GM21390 (cell line): ENCODE data around the gene BCO2.

ENCODE experiments used
- ATAC-seq: cut with Tn5 transposase; IDR thresholded peaks from one replicate; pipeline ENCODE4 v1.9.1; 2021; ENCODE audit not compliant: unreplicated experiment

BCO2 gene

GRCh38 chr11:112247201-112247600 lies 71.9 kb downstream of the BCO2 start:
- ATAC-seq: no peak

GRCh38 chr11:112248201-112248600 lies 72.9 kb downstream of the BCO2 start:
- no peak for ATAC-seq

- ATAC-seq: no peak
Observed at GRCh38 chr11:112249871-112250610, 74.7 kb downstream of the BCO2 start.

- ATAC-seq: no peak
Observed at GRCh38 chr11:112253605-112254242, 78.4 kb downstream of the BCO2 start.

GRCh38 chr11:112255067-112255720 lies 79.9 kb downstream of the BCO2 start:
- ATAC-seq: no peak

- no peak for ATAC-seq
Observed at GRCh38 chr11:112260490-112260889, 85.2 kb downstream of the BCO2 start, which contains the start of gene PLET1. Gene PLET1 (minus strand): TSS chr11:112260860. CDS start chr11:112260589, 271 bp downstream.

GRCh38 chr11:112265659-112266409 lies 90.5 kb downstream of the BCO2 start:
- no peak for ATAC-seq

GRCh38 chr11:112266410-112266778 lies 91.1 kb downstream of the BCO2 start:
- ATAC-seq: no peak

- no peak for ATAC-seq
Observed at GRCh38 chr11:112267188-112267591, 91.9 kb downstream of the BCO2 start.

- ATAC-seq: no peak
Observed at GRCh38 chr11:112268406-112268805, 93.1 kb downstream of the BCO2 start.
